Epidermal melanocyte (primary cell): ENCODE measurements around the gene EDIL3.
"Not testable (repeated sequence)": the region's sequence is repeated elsewhere in the genome, so short reads cannot be mapped to it uniquely, and the experiment has no call there.

ENCODE experiments used
- DNase-seq: peaks from one replicate; pipeline ENCODE4 v3.0.0; 2011; ENCODE audit warnings: low spot score; ENCODE audit not compliant: insufficient read length

The EDIL3 gene

DNA sequence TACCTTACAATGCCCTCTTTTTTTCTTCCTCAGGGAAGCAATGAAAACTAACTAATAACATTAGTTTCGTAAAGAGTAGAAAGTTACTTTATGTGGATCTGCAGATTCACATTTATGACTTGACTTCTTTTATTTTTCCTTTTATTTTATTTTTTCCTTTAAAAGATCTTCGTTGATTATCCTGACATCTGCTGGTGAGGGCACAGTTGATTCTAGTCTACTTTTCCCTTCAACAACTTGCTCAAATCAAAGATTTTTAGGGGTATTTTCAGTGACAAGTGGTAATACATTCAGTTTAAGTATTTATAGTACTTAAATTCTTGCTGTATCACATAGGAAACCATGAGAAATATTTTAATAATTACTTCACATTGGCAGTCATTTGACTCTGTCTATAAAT lies 4.9 kb downstream of the EDIL3 start:
- no peak for DNase-seq

DNA sequence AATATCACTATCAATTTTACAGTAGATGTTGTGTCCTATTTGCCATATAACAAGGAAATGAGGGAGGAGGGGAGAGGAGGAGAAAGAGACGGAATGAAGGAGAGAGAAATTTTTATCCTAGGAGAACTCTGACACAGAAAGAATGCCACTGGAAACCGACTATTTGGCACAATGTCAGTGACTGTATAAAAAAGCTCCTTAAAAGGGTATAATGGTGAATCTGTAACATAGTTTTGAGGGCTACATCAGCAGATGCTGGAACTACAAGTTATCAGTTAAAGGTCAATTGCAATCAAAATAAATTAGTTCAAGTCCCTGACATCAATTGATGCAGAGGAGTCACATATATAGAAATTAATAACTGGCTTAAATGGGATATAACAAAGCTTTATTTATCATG lies 5.7 kb downstream of the EDIL3 start:
- no peak for DNase-seq

DNA sequence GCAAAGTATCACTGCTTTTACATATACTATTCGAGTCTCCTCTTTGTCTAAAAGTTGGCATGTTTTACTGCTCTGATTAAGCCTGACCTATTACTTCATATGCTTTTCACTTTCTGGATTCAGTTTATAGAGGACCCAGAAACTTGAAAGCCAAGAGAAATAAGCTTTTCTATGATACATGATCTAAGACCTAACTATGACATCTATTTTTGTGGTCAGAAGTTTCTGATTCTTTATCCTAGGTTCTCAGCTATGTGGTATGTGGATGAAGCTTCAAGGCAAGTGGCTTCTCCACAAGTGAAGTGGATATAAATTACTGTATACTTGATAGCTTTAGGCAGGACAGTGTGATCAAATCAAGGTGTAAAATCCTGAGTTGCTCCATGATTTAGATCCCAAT lies 6.3 kb downstream of the EDIL3 start:
- no peak for DNase-seq

DNA sequence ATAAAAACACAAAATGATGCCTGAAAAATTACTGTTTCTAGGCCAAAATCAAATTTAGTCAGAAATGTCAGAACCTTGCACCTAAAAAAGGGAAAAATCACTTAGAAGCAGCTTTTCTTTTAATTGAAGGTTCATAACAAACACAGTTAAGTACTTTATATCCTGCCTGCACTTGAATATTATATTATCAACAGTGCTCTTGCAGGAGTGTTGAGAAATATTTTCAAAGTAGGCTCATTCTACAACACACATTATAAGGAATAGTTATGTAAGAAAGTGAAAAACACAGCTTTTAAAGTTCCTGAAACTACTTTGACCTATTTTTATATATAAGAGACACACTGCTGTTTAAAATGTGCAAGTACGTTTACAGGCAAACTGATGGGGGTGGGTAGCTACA lies 8.3 kb downstream of the EDIL3 start:
- DNase-seq = no peak

DNA sequence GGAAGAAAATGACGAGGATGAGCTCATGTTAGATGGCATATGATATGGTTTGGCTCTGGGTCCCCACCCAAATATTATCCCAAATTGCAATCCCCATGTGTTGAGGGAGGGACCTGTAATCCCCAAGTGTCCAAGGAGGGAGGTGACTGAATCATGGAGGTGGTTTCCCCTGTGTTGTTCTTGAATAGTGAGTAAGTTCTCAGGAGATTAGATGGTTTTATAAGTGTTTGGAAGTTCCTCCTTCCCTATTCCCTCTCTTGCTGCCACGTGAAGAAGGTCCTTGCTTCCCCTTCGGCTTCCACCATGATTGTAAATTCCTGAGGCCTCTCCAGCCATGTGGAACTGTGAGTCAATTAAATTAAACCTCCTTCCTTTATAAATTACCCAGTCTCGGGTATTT lies 10.1 kb downstream of the EDIL3 start:
- no peak for DNase-seq

DNA sequence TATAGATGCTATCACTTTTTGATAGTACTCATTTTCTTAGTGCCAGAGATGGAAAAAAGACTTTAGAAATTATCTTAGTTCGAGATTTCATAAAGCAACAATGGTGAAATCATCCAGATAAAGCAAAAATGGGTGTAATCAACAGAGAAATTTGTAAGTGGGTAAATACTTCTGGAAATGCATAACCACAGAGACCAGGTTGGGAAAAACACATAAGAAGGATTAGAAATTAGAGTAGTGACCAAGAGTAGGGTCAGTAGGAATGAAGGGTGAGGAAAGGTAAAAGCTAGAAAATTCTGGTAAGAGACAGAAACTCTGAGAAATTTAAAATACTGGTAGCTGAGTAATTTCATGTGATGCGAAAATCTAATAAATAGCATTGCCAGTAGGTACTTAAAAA lies 11.2 kb downstream of the EDIL3 start:
- no peak for DNase-seq

DNA sequence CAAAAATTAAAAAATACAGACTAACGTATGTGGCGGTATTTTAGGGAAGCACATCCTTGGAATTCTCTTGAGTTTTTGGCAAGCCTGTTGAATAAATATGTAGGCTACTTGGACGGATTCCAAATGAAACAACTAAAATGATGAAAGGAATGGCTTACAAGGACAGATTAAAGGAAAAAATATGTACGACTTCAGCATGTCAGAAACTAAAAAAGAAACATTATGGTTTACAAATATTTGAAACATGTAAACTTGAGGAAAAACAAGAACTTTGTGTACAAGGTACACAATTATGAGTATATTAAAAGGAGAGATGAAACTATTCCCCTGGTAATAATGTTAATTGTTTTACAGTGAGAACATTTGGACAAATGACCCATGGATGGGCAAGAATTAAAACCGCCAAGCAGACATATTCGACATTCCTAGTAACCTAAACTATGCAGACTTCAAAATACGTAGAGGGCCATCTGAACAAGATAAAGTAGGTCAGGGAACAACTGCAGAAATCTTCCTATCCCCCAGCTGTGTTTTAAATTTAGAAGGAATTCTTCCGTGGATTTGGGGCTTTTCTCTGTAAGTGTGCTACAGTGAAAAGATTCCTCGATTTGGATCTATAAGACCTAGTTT lies 12.5 kb downstream of the EDIL3 start:
- DNase-seq = no peak

DNA sequence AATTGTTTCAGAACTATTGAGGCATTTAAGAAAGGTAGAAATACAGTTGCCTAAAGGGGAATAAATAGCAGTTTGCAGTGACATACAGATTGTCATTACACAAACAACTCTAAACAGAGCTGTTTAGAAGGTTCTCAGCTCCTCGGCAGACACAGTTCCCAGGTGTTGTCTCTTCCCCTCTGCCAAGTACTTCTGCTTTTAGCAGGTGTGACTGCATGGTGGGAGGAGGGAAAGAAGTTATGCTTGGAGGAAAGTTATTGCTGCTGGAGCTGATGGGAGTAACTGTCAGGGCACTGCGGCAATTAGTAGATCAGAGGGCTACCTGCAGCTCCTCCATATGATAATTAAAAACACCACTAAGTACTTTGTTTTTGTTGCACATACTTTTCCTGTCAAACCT lies 14.5 kb downstream of the EDIL3 start:
- no peak for DNase-seq

DNA sequence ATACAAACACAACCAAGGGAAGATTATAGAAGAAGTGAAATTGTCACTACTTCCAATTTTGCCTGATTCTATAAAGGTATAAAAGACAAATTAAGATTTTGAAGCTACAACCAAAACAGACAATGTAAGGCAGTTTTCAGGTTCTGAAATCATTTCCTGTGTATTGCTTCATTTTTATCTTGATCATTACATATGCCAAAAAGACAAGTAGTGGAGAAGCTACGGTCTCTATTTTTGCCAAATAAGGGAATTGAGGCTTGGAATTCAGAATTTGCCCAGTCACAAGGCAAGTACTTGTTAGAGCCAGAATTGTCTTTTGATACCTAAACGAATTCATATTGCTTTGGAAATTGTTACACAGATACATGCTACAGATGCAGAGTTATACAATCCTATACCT lies 20.6 kb downstream of the EDIL3 start:
- no peak for DNase-seq

DNA sequence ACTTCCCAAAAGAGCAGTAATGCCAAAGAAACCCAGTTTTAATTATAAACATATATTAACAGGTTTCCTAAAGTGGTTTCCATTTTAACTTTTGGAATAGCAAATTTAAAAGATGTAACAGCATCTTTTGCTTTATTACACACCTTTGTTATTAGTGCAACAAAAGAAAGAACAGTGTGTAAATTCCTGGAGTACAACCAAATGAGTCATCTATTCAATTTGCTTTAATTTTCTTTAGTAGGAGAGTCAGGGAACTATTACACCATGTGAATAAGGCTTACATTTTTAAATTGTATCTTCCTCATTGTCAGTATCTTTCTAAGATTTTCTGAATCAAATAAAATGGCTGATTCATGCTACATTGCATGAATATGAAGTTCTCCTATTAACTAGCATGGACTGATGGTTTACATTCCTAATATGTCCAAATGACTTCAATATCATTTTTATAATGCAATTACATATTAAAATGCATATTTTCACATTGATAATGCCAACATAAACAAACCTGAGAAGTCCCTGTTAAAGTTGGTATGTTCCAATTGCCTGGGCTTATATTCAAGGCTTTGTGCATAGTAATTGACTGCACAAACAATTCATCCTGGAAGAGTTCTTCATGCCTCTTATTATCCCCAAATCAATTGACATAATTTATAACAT lies 22.5 kb downstream of the EDIL3 start:
- DNase-seq = no peak

DNA sequence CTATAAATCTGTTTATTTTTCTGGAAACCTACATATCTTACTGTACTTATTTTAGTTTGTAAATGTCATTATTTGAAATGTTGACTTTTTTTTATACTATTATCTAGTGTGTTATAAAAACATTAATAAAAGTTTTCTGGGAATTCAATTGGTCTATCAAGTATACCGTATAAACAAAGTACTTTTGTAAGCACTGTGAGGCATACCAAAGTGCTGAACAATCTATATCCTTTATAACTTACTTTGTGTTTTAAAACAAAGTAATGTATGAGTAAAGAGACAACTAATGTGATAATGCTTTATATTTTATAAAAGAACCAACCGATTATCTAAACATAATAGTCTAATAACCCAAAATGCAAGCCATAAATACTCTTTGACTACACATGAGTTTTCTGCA lies 23.1 kb downstream of the EDIL3 start:
- DNase-seq = no peak

DNA sequence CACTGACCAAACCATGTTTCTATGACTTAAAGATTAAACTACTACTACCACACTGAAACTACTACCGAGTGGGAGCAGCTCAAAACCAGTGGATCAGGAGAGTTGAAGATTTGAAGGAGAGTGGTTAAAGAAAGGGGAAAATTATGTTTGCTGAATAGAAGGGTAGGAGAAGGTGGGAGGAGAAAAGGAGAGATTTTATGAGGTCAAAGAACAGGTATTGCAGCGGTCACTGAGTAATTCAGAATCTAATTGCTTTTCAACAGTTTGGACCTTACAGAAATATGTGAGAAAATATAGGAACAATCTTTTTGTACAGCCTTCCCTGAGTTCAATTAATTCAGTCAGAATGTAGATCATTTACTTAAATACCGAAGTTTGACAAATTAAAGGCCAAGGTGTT lies 24.6 kb downstream of the EDIL3 start:
- DNase-seq = no peak

DNA sequence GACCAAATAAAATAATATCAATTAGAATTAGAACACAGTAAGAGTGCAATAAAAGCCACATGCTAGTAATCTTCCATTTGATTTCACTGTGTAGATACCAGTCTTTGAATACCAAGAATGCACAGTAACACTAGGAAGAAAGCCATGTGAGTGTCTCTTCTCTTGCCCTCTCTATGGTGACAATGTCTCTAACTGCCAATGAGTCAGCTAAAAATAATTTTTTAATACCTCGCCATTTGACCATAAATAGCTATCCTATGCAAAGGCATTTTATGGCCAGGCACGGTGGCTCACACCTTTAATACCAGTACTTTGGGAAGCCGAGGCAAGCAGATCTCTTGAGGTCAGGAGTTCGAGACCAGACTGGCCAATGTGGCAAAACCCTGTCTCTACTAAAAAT lies 30.6 kb downstream of the EDIL3 start:
- no peak for DNase-seq

DNA sequence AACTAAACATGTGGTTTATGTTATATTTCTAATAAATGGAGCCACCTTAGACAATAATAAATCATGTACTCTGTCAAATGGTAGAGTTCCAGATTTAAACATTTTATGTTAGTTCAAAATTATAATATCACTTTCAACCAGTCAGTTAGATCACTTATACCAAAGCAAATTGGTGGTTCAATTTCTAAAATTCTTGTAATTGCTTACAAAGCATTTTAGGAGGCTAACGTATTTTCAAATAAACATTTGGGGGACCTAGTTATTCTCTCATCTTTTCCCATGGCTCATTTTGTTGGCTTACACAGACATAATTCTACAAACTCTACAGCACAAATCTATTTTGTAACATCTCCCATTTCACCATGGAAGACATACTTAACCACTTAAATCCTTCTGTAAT lies 39.9 kb downstream of the EDIL3 start:
- no peak for DNase-seq

DNA sequence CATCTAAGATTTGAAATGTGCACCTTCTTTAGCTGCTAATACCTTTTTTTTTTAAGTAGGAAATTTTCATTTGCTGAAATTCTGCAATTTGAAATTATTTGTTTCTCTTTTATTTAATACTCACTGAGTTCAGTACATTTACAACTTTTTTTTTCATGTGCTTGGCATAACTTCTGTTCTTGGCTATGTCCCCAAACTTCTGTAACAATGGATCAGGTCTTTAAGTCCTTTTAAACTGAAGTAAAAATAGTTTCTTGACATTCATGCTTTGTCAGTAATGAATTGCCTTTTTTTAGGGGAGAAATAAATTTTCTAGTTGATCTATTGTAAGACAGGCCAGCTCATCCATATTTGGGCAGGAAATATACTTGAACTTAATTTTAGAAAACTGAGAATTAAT lies 41.5 kb downstream of the EDIL3 start:
- DNase-seq = no peak

DNA sequence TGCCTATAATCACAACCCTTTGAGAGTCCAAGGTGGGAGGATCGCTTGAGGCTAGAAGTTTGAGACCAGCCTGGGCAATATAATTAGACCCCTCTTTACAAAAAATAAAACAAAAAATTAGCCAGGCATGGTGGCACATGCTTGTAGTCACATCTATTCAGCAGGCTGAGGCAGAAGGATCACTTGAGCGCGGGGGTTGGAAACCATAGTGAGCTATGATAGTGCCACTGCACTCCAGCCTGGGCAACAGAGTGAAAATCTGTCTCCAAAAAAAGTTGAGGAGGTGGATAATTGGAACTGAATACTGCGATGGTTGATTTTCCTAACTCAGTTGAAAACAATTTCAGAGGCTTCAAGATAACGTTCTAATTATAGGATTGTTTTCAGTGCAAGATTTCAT lies 52.6 kb downstream of the EDIL3 start:
- DNase-seq = no peak

DNA sequence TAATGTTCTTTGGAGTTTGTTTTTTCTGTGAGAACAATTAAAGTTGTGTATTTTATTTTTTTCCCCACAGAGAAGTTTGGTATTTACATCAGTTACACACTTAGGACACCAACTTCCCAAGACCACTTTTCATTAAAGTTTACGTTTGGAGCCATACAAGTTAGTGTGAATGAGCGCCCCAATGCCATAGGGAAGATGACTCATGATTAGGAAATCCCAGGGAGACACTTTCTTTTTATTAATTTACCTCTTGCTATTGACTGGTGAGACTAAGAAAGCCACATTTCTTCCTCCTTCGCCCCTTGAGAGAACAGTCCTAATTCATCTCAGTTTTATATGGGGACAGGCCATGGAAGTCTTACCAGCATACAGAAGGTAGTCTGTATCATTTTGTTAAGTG lies 57.1 kb downstream of the EDIL3 start:
- DNase-seq = no peak

DNA sequence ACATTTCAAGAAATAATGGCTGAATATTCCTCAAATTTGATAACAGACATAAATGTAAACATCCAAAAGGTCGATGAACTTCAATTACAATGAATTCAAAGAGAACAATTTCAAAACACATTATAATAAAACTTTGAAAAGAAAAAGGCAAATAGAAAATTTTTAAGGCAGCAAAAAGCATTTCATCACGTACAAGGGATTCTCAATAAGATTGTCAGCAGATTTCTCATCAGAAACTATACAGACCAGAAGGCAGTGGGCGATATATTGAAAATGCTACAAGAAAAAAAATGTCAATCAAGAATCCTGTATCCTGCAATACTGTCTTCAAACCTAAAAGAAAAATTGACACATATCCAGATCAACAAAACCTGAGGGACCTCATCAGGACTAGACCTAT lies 62.0 kb downstream of the EDIL3 start:
- DNase-seq = no peak

DNA sequence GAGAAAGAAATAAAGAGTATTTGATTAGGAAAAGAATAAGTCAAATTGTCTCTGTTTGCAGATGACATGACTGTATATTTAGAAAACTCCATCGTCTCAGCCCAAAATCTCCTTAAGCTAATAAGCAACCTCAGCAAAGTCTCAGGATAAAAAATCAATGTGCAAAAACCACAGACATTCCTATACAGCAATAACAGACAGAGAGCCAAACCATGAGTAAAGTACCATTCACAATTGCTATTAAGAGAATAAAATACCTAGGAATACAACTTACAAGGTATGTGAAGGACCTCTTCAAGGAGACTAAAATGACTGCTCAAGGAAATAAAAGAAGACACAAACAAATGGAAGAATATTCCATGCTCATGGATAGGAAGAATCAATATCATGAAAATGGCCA lies 66.9 kb downstream of the EDIL3 start:
- DNase-seq = not testable (repeated sequence)

DNA sequence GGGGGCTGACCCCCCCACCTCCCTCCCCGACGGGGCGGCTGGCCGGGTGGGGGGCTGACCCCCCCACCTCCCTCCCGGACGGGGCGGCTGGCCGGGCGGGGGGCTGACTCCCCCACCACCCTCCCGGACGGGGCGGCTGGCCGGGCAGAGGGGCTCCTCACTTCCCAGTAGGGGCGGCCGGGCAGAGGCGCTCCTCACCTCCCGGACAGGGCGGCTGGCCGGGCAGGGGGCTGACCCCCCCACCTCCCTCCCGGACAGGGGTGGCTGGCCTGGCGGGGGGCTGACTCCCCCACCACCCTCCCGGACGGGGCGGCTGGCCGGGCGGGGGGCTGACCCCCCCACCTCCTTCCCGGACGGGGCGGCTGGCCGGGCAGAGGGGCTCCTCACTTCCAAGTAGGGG lies 72.4 kb downstream of the EDIL3 start:
- not testable (repeated sequence) for DNase-seq

DNA sequence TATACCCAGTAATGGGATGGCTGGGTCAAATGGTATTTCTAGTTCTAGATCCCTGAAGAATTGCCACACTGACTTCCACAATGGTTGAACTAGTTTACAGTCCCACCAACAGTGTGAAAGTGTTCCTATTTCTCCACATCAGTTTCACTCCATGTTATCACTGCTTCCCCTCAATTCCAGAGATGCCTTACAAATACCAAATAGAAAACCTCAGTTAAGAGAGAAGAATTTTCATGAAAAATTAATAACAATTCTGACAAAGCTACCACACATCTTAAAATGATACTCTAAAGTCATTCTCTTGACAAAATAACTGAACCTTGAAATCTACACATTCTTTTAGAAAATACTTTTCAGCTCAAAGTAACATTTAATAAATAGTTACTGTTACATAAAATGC lies 74.8 kb downstream of the EDIL3 start:
- not testable (repeated sequence) for DNase-seq

DNA sequence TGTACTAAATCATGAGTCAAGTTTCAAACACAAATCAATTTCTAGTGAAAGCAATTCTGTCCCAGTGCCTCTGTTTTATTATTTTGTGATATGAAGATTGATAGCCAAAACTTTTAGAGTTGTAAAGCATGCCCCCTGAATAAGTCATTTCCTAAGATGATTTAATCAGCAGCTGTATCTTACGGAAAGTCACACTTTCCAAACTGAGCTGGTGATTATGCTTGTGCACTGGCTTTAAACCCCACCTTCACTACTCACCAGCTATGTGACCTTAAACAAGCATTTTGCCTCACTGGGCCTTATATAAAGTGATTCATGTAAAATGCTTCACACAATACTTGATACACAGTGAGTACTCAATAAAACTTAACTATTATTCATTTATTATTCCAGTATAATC lies 78.1 kb downstream of the EDIL3 start:
- no peak for DNase-seq

DNA sequence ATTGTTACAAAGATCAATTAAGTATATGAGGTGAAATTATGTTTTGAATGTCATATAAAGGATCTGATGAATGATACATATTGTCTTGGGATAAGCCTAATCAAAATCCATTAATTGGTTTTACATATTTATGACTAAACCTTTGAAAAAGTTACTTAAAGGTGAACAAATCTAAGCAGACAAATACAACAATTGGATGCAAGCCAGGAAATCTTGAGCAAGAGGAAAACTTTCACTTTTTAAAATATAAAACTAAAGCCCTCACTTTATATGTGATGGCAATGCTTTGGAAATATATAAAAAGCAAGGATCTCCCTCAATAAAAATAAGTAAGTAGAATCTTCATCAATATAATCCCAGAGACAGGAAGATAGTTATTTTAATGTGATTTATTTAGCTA lies 80.1 kb downstream of the EDIL3 start:
- no peak for DNase-seq

DNA sequence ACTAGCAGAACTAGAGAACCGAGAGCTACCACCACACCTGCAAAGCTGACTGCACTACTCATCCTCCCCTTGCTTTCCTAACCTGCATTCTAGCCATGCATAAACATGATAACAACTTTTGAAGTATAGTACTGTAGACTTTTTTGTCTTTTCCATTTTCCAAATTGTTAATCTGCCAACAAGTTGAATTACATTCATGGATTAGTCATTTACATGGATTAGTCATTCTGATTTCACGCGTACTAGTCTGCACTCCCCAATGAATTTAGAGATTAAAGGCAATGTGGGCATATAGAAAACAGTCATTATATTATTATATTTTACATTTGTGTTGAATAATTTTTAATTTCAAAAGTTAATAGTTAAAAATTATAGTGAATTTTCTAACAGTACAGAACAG lies 81.4 kb downstream of the EDIL3 start:
- DNase-seq = no peak
